ENCODE measurements around the gene TUT7. TPM values are rescaled to one million over a fixed set of nuclear protein-coding genes. Genes with fewer than 3 reads are reported as not detected.
"Not testable (repeated sequence)": the region's sequence is repeated elsewhere in the genome, so short reads cannot be mapped to it uniquely, and the experiment has no call there.

The TUT7 gene
- total RNA-seq, 1 experiment from 2014 or later = 12.5 TPM

DNA sequence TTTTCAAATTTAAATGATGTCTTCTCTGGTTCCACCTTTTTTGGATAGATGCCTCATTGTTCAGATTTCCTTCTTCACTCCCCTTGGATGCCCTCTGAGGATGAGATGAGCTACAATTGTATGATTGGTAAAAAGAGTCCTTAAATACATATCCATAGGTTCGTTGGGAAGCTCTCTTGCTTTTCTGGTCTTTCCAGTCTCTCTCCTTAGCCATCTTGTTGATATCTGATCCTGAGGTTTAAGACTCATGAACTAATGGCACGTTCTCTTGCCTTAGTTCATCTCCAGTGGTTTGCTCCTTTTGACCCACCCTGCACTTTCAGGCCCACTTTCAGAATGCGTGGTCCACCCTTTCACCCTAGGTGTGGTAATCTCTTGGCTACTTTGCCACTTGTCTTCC lies 33.2 kb upstream of the TUT7 start:
- ATAC-seq = no peak
- in situ Hi-C loops (cut with HindIII; ENCODE audit: low pct_unique_long_range_greater_than_20kb, low sequenced_read_pairs) (no loop called here), intact Hi-C loops (cut with micrococcal nuclease; ENCODE audit: unreplicated experiment) (no loop called here)
- Histone ChIP-seq H3K36me3 (ENCODE audit: control insufficient read depth, insufficient read depth, low read length) (no peaks in the 10 kb centered on the region), H3K27me3 (ENCODE audit: control insufficient read depth, insufficient read depth, low read length) (no peaks in the 10 kb centered on the region), H3K27ac (ENCODE audit: low read length) (no peak overlapping the region), H3K4me1 (ENCODE audit: control insufficient read depth, insufficient read depth, low read length) (no peaks in the 10 kb centered on the region), H3K4me3 (ENCODE audit: low read depth in 2 of 2, low read length in 2 of 2) (no peak overlapping the region), H3K9me3 (ENCODE audit: control insufficient read depth, insufficient read depth, low read depth, low read length) (no peaks in the 10 kb centered on the region)
- no peak for DNase-seq (ENCODE audit: low read depth, low spot score)
- no peak for TF ChIP-seq POLR2AphosphoS5 (IDR thresholded peaks at IDR 0.05; ENCODE audit: low read depth, low read length)
- TF ChIP-seq TCF7L2 (IDR thresholded peaks at IDR 0.05; ENCODE audit: low read depth, low read length) = no peak
- TF ChIP-seq SIN3A (IDR thresholded peaks at IDR 0.05; ENCODE audit: borderline replicate concordance, insufficient read depth, low read depth, low read length) = no peak
- TF ChIP-seq, protein P1, sequence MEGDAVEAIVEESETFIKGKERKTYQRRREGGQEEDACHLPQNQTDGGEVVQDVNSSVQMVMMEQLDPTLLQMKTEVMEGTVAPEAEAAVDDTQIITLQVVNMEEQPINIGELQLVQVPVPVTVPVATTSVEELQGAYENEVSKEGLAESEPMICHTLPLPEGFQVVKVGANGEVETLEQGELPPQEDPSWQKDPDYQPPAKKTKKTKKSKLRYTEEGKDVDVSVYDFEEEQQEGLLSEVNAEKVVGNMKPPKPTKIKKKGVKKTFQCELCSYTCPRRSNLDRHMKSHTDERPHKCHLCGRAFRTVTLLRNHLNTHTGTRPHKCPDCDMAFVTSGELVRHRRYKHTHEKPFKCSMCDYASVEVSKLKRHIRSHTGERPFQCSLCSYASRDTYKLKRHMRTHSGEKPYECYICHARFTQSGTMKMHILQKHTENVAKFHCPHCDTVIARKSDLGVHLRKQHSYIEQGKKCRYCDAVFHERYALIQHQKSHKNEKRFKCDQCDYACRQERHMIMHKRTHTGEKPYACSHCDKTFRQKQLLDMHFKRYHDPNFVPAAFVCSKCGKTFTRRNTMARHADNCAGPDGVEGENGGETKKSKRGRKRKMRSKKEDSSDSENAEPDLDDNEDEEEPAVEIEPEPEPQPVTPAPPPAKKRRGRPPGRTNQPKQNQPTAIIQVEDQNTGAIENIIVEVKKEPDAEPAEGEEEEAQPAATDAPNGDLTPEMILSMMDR (IDR thresholded peaks at IDR 0.05) = no peak
- TF ChIP-seq REST (IDR thresholded peaks at IDR 0.05; ENCODE audit: insufficient read depth in 1 of 2, low read depth in 2 of 2, low read length in 1 of 2) = no peak
- BruUV-seq (replicated peaks) = no TSS peak
- CTCF ChIA-PET = no interaction called here
- POLR2A ChIA-PET = no interaction called here

DNA sequence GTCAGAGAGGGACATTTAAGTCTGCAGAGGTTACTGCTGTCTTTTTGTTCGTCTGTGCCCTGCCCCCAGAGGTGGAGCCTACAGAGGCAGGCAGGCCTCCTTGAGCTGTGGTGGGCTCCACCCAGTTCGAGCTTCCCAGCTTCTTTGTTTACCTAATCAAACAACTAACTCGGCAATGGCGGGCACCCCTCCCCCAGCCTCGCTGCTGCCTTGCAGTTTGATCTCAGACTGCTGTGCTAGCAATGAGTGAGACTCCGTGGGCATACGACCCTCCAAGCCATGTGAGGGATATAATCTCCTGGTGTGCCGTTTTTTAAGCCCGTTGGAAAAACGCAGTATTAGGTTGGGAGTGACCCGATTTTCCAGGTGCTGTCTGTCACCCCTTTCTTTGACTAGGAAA lies 28.8 kb upstream of the TUT7 start:
- intact Hi-C loops (cut with micrococcal nuclease; ENCODE audit: unreplicated experiment); H3K27me3 ChIP-seq (ENCODE audit: control insufficient read depth, insufficient read depth, low read length); H3K4me1 ChIP-seq (ENCODE audit: control insufficient read depth, insufficient read depth, low read length); BruUV-seq (replicated peaks); POLR2A ChIA-PET; H3K4me3 ChIP-seq (ENCODE audit: low read depth in 2 of 2, low read length in 2 of 2); ATAC-seq; H3K36me3 ChIP-seq (ENCODE audit: control insufficient read depth, insufficient read depth, low read length); H3K9me3 ChIP-seq (ENCODE audit: control insufficient read depth, insufficient read depth, low read depth, low read length); in situ Hi-C loops (cut with HindIII; ENCODE audit: low pct_unique_long_range_greater_than_20kb, low sequenced_read_pairs); CTCF ChIA-PET; H3K27ac ChIP-seq (ENCODE audit: low read length); DNase-seq (ENCODE audit: low read depth, low spot score): not testable (repeated sequence)

- no peak overlapping the region for H3K4me3 ChIP-seq (ENCODE audit: low read depth in 2 of 2, low read length in 2 of 2)
- ATAC-seq (no peak), DNase-seq (ENCODE audit: low read depth, low spot score) (no peak)
- ChIA-PET CTCF (no interaction called here), POLR2A (no interaction called here)
- no peak for TF ChIP-seq POLR2AphosphoS5 (IDR thresholded peaks at IDR 0.05; ENCODE audit: low read depth, low read length)
- TF ChIP-seq REST (IDR thresholded peaks at IDR 0.05; ENCODE audit: insufficient read depth in 1 of 2, low read depth in 2 of 2, low read length in 1 of 2) = no peak
- TF ChIP-seq, protein P1 (IDR thresholded peaks at IDR 0.05) = no peak
- TF ChIP-seq TCF7L2 (IDR thresholded peaks at IDR 0.05; ENCODE audit: low read depth, low read length) = no peak
- no peak for TF ChIP-seq SIN3A (IDR thresholded peaks at IDR 0.05; ENCODE audit: borderline replicate concordance, insufficient read depth, low read depth, low read length)
- H3K9me3 ChIP-seq (ENCODE audit: control insufficient read depth, insufficient read depth, low read depth, low read length) = no peaks in the 10 kb centered on the region
- in situ Hi-C loops (cut with HindIII; ENCODE audit: low pct_unique_long_range_greater_than_20kb, low sequenced_read_pairs) = no loop called here
- H3K4me1 ChIP-seq (ENCODE audit: control insufficient read depth, insufficient read depth, low read length) = no peaks in the 10 kb centered on the region
- no peaks in the 10 kb centered on the region for H3K36me3 ChIP-seq (ENCODE audit: control insufficient read depth, insufficient read depth, low read length)
- intact Hi-C loops (cut with micrococcal nuclease; ENCODE audit: unreplicated experiment) = no loop called here
- BruUV-seq (replicated peaks) = no TSS peak
- H3K27ac ChIP-seq (ENCODE audit: low read length) = no peak overlapping the region
- no peaks in the 10 kb centered on the region for H3K27me3 ChIP-seq (ENCODE audit: control insufficient read depth, insufficient read depth, low read length)
Measured at GRCh38 chr9:86376016-86376415, 21.8 kb upstream of the TUT7 start.
